ENCODE results near the gene NACAD.

NACAD gene

GRCh38 chr7:45111298-45112223 lies 22.8 kb upstream of the NACAD start, which contains the start of gene TBRG4:
TSS of gene TBRG4 (minus strand) at chr7:45111697. CDS start at chr7:45109237, 2,460 bp downstream.
- Histone ChIP-seq H3K27ac (ENCODE audit: low read depth, low read length) (peak within 1 kb of the TSS; percentile 81), H3K9ac (ENCODE audit: low read length) (peak within 1 kb of the TSS; percentile 67), H3K4me1 (ENCODE audit: insufficient read depth, low read length) (peaks cover 35% of the 10 kb centered on the region), H3K9me3 (ENCODE audit: low read length) (no peaks in the 10 kb centered on the region), H3K4me3 (ENCODE audit: low read depth in 1 of 2, low read length in 2 of 2) (peak within 1 kb of the TSS; percentile 48 to 77), H3K27me3 (ENCODE audit: control insufficient read depth in 1 of 2, insufficient read depth in 2 of 2, low read length in 2 of 2) (no peaks in the 10 kb centered on the region), H3K36me3 (ENCODE audit: insufficient read depth, low read length) (peaks cover 26% of the 10 kb centered on the region)

- Histone ChIP-seq H3K4me3 (ENCODE audit: low read depth in 1 of 2, low read length in 2 of 2) (no peak overlapping the region), H3K4me1 (ENCODE audit: insufficient read depth, low read length) (peaks cover 35% of the 10 kb centered on the region), H3K36me3 (ENCODE audit: insufficient read depth, low read length) (peaks cover 53% of the 10 kb centered on the region)
These were observed 20.1 kb upstream of the NACAD start for GRCh38 chr7:45108863-45109262.

DNA sequence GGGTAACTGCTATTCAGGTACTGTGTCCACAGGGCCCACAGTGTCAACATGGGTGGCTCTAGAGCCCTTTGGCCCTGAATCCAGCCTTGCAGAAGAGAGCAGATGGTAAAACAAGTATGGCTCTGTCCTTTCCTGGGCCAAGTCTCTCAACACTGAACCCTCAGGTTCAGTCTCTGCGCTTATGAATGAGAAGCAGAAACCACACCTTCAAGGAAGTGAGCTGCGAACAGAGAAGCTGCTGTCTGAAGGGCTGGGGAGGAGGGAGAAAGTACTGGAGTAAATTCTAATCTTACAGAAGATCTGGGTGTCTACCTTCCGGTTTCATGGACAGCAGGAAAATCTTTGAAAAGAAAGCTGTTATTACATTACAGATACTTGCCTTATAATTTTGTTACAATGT lies 18.6 kb upstream of the NACAD start:
- Histone ChIP-seq H3K4me3 (ENCODE audit: low read depth in 1 of 2, low read length in 2 of 2) (no peak overlapping the region), H3K27me3 (ENCODE audit: control insufficient read depth in 1 of 2, insufficient read depth in 2 of 2, low read length in 2 of 2) (no peaks in the 10 kb centered on the region), H3K9me3 (ENCODE audit: low read length) (no peaks in the 10 kb centered on the region), H3K4me1 (ENCODE audit: insufficient read depth, low read length) (peaks cover 32% of the 10 kb centered on the region), H3K36me3 (ENCODE audit: insufficient read depth, low read length) (peaks cover 68% of the 10 kb centered on the region), H3K9ac (ENCODE audit: low read length) (no peak overlapping the region), H3K27ac (ENCODE audit: low read depth, low read length) (no peak overlapping the region)

More at GRCh38 chr7:45108863-45109262, 20.1 kb upstream of the NACAD start:
- Histone ChIP-seq H3K27me3 (ENCODE audit: control insufficient read depth in 1 of 2, insufficient read depth in 2 of 2, low read length in 2 of 2) (no peaks in the 10 kb centered on the region), H3K9ac (ENCODE audit: low read length) (no peak overlapping the region), H3K27ac (ENCODE audit: low read depth, low read length) (no peak overlapping the region), H3K9me3 (ENCODE audit: low read length) (no peaks in the 10 kb centered on the region)

DNA sequence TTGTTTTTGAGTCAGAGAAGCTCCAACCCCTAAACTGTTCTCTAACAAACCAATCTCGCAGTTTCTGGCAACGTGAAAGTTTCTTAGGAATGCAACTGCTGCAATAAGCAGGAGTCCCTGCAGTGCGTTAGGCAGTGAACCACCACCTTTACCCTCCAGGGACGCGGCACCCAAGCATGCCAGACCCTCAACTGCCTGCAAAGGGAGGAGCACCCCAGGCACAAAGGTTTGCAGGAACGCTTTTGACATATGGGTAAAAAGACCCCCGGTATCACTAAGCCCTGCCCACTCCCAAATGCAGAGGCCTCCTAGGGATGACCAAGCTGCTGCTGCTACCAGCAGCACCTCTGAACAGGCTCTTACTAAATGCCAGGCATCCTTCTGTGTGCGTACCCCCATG lies 18.1 kb upstream of the NACAD start:
- Histone ChIP-seq H3K4me1 (ENCODE audit: insufficient read depth, low read length) (peaks cover 28% of the 10 kb centered on the region), H3K36me3 (ENCODE audit: insufficient read depth, low read length) (peaks cover 74% of the 10 kb centered on the region), H3K9me3 (ENCODE audit: low read length) (no peaks in the 10 kb centered on the region), H3K4me3 (ENCODE audit: low read depth in 1 of 2, low read length in 2 of 2) (no peak overlapping the region), H3K27me3 (ENCODE audit: control insufficient read depth in 1 of 2, insufficient read depth in 2 of 2, low read length in 2 of 2) (no peaks in the 10 kb centered on the region), H3K9ac (ENCODE audit: low read length) (no peak overlapping the region), H3K27ac (ENCODE audit: low read depth, low read length) (no peak overlapping the region)

GRCh38 chr7:45105588-45106188 lies 16.9 kb upstream of the NACAD start:
- Histone ChIP-seq H3K4me1 (ENCODE audit: insufficient read depth, low read length) (peaks cover 25% of the 10 kb centered on the region), H3K36me3 (ENCODE audit: insufficient read depth, low read length) (peaks cover 85% of the 10 kb centered on the region), H3K27me3 (ENCODE audit: control insufficient read depth in 1 of 2, insufficient read depth in 2 of 2, low read length in 2 of 2) (no peaks in the 10 kb centered on the region), H3K9ac (ENCODE audit: low read length) (no peak overlapping the region), H3K27ac (ENCODE audit: low read depth, low read length) (no peak overlapping the region), H3K9me3 (ENCODE audit: low read length) (no peaks in the 10 kb centered on the region), H3K4me3 (ENCODE audit: low read depth in 1 of 2, low read length in 2 of 2) (no peak overlapping the region)

DNA sequence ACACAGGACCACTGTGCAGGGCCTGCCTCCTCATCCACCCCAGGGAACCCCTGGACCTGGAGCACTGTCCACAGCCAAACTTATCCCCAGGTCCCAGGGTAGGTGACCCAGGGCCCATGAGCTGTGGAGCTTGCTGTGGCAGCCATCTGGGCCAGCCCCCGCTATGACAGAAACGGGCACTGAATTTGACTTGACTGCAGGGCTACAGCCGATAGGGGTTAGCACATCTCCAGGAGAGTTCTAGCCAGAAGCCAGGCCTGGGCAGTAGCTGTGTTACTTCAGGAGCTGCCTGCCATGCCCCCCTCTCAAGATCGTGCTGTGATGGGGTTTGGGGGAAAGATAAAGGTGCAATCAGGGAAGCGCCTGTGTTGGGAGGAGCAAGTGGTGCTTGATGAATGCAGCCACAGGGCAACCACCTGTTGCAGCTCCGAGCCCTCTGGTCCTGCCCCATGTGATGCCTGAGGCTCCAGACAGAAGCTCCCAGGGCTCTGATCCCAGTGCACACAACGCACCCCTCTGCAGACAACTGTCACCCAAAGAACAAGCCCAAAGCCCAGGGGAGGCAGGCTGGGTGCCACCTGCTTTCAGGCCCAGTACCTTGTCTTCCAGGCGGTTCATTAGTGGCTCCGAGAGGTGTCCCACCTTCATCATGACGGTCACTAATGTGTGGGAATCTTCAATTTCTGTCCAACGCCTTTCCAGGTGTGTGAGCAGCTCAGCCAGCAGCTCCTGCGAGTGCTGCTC lies 16.2 kb upstream of the NACAD start:
- H3K36me3 ChIP-seq (ENCODE audit: insufficient read depth, low read length), result peaks cover 91% of the 10 kb centered on the region
- no peak overlapping the region for H3K4me3 ChIP-seq (ENCODE audit: low read depth in 1 of 2, low read length in 2 of 2)
- H3K9me3 ChIP-seq (ENCODE audit: low read length), result no peaks in the 10 kb centered on the region
- H3K27me3 ChIP-seq (ENCODE audit: control insufficient read depth in 1 of 2, insufficient read depth in 2 of 2, low read length in 2 of 2), result no peaks in the 10 kb centered on the region
- no peak overlapping the region for H3K9ac ChIP-seq (ENCODE audit: low read length)
- H3K4me1 ChIP-seq (ENCODE audit: insufficient read depth, low read length), result peaks cover 18% of the 10 kb centered on the region
- no peak overlapping the region for H3K27ac ChIP-seq (ENCODE audit: low read depth, low read length)

DNA sequence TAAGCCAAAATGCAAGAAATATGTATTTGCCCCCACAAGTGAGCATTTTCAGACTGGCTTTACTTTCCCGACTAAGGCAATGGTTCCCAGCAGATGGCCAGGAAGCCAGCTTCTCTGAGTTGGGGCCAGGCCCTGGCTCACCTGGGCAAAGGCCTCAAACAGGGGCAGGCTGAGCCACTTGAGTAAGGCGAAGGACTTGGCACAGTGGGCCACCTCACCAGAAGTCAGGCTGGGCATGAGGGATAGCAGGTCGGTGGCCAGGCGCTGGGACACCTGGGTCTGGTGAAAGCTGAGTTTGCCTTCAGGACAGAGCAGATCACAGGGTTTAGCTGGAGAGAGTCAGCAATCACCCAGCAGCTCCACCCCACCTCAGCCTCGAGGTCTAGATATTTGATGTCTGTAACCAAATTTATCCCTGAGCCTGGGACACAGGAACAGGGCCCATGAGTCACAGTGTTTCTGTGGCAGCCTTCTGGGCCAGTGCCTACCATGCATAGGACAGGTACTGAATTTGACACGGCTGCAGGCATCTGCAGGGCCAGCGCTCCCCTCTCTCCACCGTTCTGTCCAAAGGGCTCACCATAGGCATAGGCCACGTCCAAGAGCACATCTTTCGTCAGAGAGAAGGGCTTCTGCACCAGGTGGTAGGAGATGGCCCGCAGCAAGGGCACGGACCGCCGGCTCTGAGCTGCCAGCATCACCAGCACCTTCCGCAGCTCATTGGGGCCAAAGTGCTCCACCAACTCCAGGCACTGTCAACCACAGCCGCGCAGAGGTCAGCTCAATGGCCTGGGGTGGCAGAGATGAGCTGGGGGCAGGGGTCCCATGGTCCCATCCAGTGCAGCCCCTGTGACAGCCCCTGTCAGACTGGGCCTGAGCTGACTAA lies 15.4 kb upstream of the NACAD start:
- Histone ChIP-seq H3K27ac (ENCODE audit: low read depth, low read length) (no peak overlapping the region), H3K36me3 (ENCODE audit: insufficient read depth, low read length) (peaks cover 98% of the 10 kb centered on the region)

GRCh38 chr7:45102785-45103712 lies 14.3 kb upstream of the NACAD start:
- Histone ChIP-seq H3K27ac (ENCODE audit: low read depth, low read length) (no peak overlapping the region), H3K36me3 (ENCODE audit: insufficient read depth, low read length) (peaks cover 95% of the 10 kb centered on the region), H3K4me1 (ENCODE audit: insufficient read depth, low read length) (peaks cover 9% of the 10 kb centered on the region), H3K4me3 (ENCODE audit: low read depth in 1 of 2, low read length in 2 of 2) (no peak overlapping the region), H3K27me3 (ENCODE audit: control insufficient read depth in 1 of 2, insufficient read depth in 2 of 2, low read length in 2 of 2) (no peaks in the 10 kb centered on the region), H3K9me3 (ENCODE audit: low read length) (no peaks in the 10 kb centered on the region), H3K9ac (ENCODE audit: low read length) (no peak overlapping the region)

More for the DNA sequence above, 15.4 kb upstream of the NACAD start:
- Histone ChIP-seq H3K9me3 (ENCODE audit: low read length) (no peaks in the 10 kb centered on the region), H3K4me1 (ENCODE audit: insufficient read depth, low read length) (peaks cover 15% of the 10 kb centered on the region), H3K4me3 (ENCODE audit: low read depth in 1 of 2, low read length in 2 of 2) (no peak overlapping the region), H3K9ac (ENCODE audit: low read length) (no peak overlapping the region), H3K27me3 (ENCODE audit: control insufficient read depth in 1 of 2, insufficient read depth in 2 of 2, low read length in 2 of 2) (no peaks in the 10 kb centered on the region)

- Histone ChIP-seq H3K27ac (ENCODE audit: low read depth, low read length) (no peak overlapping the region), H3K27me3 (ENCODE audit: control insufficient read depth in 1 of 2, insufficient read depth in 2 of 2, low read length in 2 of 2) (no peaks in the 10 kb centered on the region), H3K9me3 (ENCODE audit: low read length) (no peaks in the 10 kb centered on the region), H3K4me3 (ENCODE audit: low read depth in 1 of 2, low read length in 2 of 2) (no peak overlapping the region), H3K36me3 (ENCODE audit: insufficient read depth, low read length) (peaks cover 89% of the 10 kb centered on the region), H3K4me1 (ENCODE audit: insufficient read depth, low read length) (no peaks in the 10 kb centered on the region), H3K9ac (ENCODE audit: low read length) (no peak overlapping the region)
These were observed 13.0 kb upstream of the NACAD start for GRCh38 chr7:45101748-45102147.

All from muscle layer of colon (tissue), 2 donors.